SIG-M5 (cell line): ENCODE measurements around the gene MRAP2.
"Not testable (repeated sequence)": the region's sequence is repeated elsewhere in the genome, so short reads cannot be mapped to it uniquely, and the experiment has no call there.

Source experiments
- DNase-seq: peaks from one replicate; lab custom pipeline; 2025; lab: John Stamatoyannopoulos, UW

The MRAP2 gene

GRCh38 chr6:84077645-84078044 lies 44.1 kb downstream of the MRAP2 start:
- no peak for DNase-seq

- DNase-seq, result no peak
These were observed 44.8 kb downstream of the MRAP2 start for GRCh38 chr6:84078335-84078734.

- DNase-seq, result no peak
These were observed 47.6 kb downstream of the MRAP2 start for GRCh38 chr6:84081222-84081621.

DNA sequence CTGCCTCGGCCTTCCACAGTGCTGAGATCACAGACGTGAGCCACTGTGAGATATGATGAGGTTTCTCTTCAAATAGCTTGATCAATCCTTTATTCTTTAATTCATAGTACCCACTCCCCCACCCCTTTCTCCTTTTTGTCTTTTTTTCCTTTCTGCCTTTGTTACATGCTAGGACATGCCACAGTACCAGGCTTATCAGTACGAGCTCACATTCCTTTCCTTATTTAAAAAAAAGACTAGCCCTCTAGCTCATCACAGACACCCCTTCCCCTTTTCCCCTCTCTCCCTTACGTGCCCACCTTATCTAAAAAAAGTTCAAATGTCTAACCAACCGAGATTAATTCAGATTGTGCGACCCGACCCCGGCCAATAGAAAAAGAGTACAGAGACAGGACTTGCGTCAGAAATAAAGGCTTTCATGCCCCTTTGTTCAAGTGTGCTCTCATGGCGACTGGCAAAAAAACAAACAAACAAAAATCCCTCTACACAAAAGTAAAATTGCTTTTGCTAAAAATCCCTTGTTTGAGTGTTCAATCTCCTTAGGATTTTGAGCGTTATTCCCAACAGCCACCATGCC lies 49.2 kb downstream of the MRAP2 start:
- no peak for DNase-seq

- not testable (repeated sequence) for DNase-seq
These were observed 51.1 kb downstream of the MRAP2 start for GRCh38 chr6:84084705-84085104.

GRCh38 chr6:84086056-84086455 lies 52.5 kb downstream of the MRAP2 start:
- DNase-seq, result no peak

- no peak for DNase-seq
These were observed 53.2 kb downstream of the MRAP2 start for GRCh38 chr6:84086545-84087429.

DNA sequence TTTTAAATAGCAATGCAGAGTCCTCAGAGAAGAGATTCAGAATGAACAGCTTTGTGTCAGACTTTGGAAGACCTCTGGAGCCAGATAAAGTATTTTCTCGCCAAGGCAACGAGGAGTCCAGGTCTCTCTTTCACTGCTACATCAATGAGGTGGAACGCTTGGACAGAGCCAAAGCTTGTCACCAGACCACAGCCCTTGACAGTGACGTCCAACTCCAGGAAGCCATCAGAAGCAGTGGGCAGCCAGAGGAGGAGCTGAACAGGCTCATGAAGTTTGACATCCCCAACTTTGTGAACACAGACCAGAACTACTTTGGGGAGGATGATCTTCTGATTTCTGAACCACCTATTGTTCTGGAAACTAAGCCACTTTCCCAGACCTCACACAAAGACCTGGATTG lies 55.5 kb downstream of the MRAP2 start:
- DNase-seq, result no peak

DNA sequence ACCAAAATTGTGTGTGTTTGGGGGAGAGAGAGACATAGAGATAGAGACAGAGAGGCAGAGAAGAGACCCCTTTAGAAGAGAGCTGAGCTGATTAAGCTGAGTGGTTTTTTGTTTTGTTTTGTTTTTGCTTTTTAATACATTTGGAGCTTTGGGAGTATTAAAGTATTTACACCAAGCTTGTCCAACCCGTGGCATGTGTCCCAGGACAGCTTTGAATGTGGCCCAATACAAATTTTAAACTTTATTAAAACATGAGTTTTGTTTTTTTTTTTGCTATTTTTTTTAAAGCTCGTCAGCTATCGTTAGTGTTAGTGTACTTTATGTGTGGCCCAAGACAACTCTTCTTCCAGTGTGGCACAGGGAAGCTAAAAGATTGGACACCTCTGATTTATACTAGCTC lies 56.0 kb downstream of the MRAP2 start:
- no peak for DNase-seq

- DNase-seq, result peak; percentile 46
These were observed 60.2 kb downstream of the MRAP2 start for GRCh38 chr6:84093441-84094435.

DNA sequence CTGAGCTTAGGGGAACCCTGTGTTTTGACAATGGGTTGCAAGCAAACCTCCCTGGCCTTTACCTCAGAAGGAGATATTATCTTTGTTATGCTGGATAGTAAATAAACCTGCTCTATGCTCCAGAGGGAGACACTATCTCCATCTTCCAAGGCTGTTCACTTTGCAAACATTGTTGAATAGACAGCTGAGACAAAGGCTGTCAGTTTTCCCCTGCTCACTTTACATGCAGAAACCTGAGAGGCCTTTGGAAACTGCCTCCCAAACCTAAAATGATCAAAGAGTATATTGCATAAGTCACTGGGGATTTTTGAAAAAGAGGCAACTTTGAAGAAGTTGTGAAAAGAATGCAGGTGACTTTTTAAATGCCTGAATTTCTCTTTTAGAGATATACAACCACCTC lies 61.6 kb downstream of the MRAP2 start:
- DNase-seq, result no peak

DNA sequence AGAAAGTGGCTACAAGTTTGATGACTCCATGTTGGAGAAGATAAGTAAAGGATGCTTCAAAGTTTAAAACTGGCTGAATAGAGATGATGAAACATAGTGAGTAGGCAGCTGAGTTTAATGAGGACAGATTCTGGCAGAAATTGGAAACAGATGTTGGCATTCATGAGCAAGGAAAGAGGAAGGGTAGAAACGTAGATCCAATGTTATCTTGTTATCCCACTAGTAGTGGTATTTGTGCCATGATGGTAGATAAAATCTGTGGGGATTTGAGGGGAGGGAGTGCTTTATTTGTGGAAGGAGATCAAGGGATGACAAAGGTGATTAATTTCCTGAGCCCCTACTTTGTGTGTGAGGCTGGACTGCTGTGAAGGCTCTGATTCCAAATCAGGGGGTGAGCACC lies 69.5 kb downstream of the MRAP2 start:
- DNase-seq, result no peak

DNA sequence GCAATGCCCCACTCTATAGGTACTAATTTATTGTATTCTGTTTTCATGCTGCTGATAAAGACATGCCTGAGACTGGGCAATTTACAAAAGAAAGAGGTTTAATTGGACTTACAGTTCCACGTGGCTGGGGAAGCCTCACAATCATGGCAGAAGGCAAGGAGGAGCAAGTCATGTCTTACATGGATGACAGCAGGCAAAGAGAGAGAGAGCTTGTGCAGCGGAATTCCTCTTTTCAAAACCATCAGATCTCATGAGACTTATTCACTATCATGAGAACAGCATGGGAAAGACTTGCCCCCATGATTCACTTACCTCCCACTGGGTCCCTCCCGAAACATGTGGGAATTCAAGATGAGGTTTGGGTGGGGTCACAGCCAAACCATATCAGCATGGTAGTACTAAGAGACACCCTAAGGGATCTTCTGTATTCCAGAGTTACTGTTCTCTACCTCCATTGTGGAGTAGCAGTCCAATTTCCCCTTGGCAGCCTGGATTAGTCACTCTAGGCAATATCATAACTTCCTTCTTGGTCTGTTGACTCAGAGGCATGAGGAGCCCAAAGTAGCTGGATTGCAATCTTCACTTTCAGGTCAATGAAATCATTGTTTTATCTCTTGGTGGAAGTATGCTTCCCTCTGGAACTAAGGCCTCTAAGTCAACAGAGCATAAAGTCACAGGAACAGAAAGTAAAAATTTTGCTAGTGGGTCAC lies 71.8 kb downstream of the MRAP2 start:
- DNase-seq, result not testable (repeated sequence)

- DNase-seq, result no peak
These were observed 73.9 kb downstream of the MRAP2 start for GRCh38 chr6:84107495-84107894.

- DNase-seq, result not testable (repeated sequence)
These were observed 77.8 kb downstream of the MRAP2 start for GRCh38 chr6:84111351-84111750.

GRCh38 chr6:84114933-84115594 lies 81.5 kb downstream of the MRAP2 start:
- DNase-seq, result not testable (repeated sequence)

- no peak for DNase-seq
These were observed 84.6 kb downstream of the MRAP2 start for GRCh38 chr6:84118191-84118590.

DNA sequence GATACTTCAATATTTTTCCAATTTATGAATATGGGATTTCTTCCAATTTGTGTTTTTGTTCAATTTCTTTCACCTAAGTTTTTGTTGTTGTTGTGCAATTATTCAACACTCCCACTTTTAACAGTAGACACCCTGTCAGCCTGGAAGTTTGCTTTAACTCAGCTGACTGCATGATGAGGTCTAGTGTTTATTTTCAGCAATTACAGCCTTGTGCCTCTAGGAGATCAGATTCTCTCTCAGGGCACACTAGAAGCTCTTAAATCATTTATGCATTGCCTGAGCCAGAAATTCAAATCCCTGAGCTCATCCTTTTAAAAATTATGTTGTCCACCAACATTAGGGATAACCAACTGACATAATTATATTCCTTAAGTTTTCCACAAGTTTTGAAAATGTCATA lies 85.7 kb downstream of the MRAP2 start:
- no peak for DNase-seq

GRCh38 chr6:84123186-84123585 lies 89.6 kb downstream of the MRAP2 start:
- DNase-seq, result no peak

- not testable (repeated sequence) for DNase-seq
These were observed 96.0 kb downstream of the MRAP2 start for GRCh38 chr6:84129588-84129987.

- DNase-seq, result not testable (repeated sequence)
These were observed 99.8 kb downstream of the MRAP2 start for GRCh38 chr6:84133385-84133784.
